ENCODE measurements around the gene FMN1.

The FMN1 gene

DNA sequence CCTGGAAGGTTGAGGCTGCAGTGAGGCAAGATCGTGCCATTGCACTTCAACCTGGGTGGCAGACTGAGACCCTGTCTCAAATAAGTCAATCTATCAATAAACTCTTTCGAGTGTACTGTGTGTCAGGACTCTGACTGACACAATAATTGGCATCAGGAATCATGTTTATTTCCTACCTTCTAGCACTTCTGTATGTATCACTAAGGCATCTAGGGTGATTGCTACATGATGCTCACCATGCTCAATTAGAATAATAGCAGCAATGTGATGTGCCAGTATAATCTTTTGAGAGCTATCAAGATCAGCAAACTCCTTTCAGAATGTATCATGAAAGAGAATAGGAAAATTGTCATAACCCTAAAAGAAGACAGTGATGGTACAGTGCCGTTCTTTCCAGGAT is 95.3 kb downstream of the FMN1 start:
- no peaks in the 10 kb centered on the region for H3K36me3 ChIP-seq (ENCODE audit: insufficient read depth)
- H3K27me3 ChIP-seq (ENCODE audit: insufficient read depth, low read depth) = no peaks in the 10 kb centered on the region; the same call in 1 of the 2 replicates
- H3K4me3 ChIP-seq (IDR thresholded peaks at IDR 0.05; ENCODE audit: insufficient read depth, low read depth, low read length) = no peak overlapping the region
- H3K9ac ChIP-seq = no peak overlapping the region
- H3K4me1 ChIP-seq (ENCODE audit: low read depth, poor library complexity, severe bottlenecking) = peaks cover 6% of the 10 kb centered on the region
- H3K79me2 ChIP-seq (ENCODE audit: insufficient read depth, low read depth) = no peaks in the 10 kb centered on the region
- H3K4me2 ChIP-seq = no peak overlapping the region
- no peaks in the 10 kb centered on the region for H4K20me1 ChIP-seq (ENCODE audit: insufficient read depth)
- TF ChIP-seq, protein P1, sequence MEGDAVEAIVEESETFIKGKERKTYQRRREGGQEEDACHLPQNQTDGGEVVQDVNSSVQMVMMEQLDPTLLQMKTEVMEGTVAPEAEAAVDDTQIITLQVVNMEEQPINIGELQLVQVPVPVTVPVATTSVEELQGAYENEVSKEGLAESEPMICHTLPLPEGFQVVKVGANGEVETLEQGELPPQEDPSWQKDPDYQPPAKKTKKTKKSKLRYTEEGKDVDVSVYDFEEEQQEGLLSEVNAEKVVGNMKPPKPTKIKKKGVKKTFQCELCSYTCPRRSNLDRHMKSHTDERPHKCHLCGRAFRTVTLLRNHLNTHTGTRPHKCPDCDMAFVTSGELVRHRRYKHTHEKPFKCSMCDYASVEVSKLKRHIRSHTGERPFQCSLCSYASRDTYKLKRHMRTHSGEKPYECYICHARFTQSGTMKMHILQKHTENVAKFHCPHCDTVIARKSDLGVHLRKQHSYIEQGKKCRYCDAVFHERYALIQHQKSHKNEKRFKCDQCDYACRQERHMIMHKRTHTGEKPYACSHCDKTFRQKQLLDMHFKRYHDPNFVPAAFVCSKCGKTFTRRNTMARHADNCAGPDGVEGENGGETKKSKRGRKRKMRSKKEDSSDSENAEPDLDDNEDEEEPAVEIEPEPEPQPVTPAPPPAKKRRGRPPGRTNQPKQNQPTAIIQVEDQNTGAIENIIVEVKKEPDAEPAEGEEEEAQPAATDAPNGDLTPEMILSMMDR (conservative IDR thresholded peaks at IDR 0.05; ENCODE audit: low read depth, low read length) = no peak
- no peak overlapping the region for H3K27ac ChIP-seq
- H2AFZ ChIP-seq (ENCODE audit: low read depth) = no peak overlapping the region

DNA sequence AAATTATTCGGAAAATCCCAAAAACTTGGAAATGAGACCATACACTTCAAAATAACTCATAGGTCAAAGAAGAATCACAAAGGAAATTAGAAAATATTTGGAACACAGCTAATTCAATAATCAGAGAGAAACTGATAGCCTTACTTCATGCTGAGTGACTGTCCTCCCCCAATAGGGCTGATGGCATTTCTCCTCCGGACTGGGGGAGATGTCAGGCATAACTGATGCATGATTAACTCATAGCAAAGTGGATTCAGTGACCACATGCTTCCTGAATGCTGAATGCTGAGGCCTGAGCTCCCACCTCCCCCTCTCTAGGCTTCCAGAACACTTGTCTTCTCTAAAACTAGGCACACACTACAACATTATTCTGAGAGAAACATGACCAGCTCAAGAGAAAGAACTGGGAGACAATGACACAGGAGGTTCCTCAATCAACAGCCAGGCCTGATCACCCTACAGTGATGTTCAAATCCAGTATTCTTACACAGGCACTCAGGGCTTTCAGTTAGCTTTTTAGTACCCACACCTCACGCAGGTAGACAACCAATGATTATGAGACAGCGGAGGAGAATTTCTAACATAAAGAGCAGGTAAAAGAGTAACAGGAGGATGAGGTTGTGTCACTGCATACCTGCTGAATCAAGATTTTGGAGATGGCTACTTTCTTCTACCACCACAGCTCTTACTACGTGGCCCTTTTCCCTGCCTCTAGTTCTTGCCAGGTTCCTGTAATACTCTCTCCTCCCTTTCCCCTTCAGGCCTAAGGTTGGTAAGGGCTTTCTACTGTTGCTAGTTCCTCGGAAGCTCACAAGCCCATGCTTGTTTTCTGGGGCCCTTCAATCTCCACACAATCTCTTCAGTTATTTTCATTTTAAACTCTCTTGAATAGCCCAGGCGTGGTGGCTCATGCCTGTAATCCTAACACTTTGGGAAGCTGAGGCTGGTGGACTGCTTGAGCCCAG is 96.1 kb downstream of the FMN1 start:
- TF ChIP-seq, protein P1 (conservative IDR thresholded peaks at IDR 0.05; ENCODE audit: low read depth, low read length) = no peak
- Histone ChIP-seq H4K20me1 (ENCODE audit: insufficient read depth) (no peaks in the 10 kb centered on the region), H3K27ac (no peak overlapping the region)

DNA sequence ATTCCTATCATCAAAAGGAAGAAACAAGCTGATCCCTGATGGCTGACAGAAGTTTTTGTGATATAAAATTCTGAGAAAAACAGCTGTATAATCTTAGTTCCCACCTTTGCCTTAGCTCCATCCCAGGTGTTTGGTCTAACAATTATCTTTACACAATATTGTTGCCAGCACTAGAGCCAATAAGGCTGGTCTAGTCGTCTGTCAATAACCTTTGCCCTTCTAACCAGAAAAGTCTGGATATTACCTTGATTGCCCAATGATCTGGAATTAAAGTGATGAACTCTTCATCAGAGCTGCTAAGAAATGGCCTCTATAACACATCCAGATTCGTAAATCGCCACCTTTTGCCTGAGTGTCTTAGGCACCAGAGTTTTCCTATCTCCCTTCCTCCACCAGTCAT is 98.4 kb downstream of the FMN1 start:
- TF ChIP-seq, protein P1 (conservative IDR thresholded peaks at IDR 0.05; ENCODE audit: low read depth, low read length) = no peak

More for the DNA sequence above, 96.1 kb downstream of the FMN1 start:
- no peak overlapping the region for H3K4me2 ChIP-seq
- H3K9ac ChIP-seq = no peak overlapping the region
- H3K27me3 ChIP-seq (ENCODE audit: insufficient read depth, low read depth) = no peaks in the 10 kb centered on the region; the same call in 1 of the 2 replicates
- H3K4me3 ChIP-seq (IDR thresholded peaks at IDR 0.05; ENCODE audit: insufficient read depth, low read depth, low read length) = no peak overlapping the region
- no peaks in the 10 kb centered on the region for H3K79me2 ChIP-seq (ENCODE audit: insufficient read depth, low read depth)
- H2AFZ ChIP-seq (ENCODE audit: low read depth) = no peak overlapping the region
- H3K36me3 ChIP-seq (ENCODE audit: insufficient read depth) = no peaks in the 10 kb centered on the region
- no peaks in the 10 kb centered on the region for H3K4me1 ChIP-seq (ENCODE audit: low read depth, poor library complexity, severe bottlenecking)

DNA sequence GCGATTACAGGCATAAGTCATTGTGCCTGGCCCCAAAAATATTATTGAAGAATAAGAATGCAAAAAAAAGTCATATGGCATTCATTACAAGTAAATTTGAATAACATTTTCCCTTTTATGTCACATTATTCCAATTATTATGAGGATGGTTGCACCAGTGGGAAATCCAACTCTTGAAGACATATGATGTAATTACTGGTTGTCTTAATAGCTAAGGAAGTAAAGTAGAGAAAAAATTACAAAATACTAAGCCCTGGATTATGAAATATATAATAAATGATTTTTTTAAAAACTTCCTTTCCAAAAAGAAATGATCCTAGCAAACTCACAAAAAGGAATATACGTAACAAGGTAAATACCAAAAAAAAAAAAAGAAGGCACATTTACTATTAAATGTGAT is 98.9 kb downstream of the FMN1 start:
- no peak overlapping the region for H3K9ac ChIP-seq
- no peaks in the 10 kb centered on the region for H3K36me3 ChIP-seq (ENCODE audit: insufficient read depth)
- H3K27me3 ChIP-seq (ENCODE audit: insufficient read depth, low read depth) = no peaks in the 10 kb centered on the region; the same call in 1 of the 2 replicates
- no peak overlapping the region for H3K4me2 ChIP-seq
- H3K79me2 ChIP-seq (ENCODE audit: insufficient read depth, low read depth) = no peaks in the 10 kb centered on the region
- no peak overlapping the region for H3K27ac ChIP-seq
- no peaks in the 10 kb centered on the region for H4K20me1 ChIP-seq (ENCODE audit: insufficient read depth)
- H3K4me1 ChIP-seq (ENCODE audit: low read depth, poor library complexity, severe bottlenecking) = peaks cover 7% of the 10 kb centered on the region
- no peak overlapping the region for H2AFZ ChIP-seq (ENCODE audit: low read depth)
- no peak overlapping the region for H3K4me3 ChIP-seq (IDR thresholded peaks at IDR 0.05; ENCODE audit: insufficient read depth, low read depth, low read length)
- TF ChIP-seq, protein P1 (conservative IDR thresholded peaks at IDR 0.05; ENCODE audit: low read depth, low read length) = no peak

More for the DNA sequence above, 98.4 kb downstream of the FMN1 start:
- H3K4me1 ChIP-seq (ENCODE audit: low read depth, poor library complexity, severe bottlenecking) = peaks cover 2% of the 10 kb centered on the region
- no peak overlapping the region for H3K4me2 ChIP-seq
- H3K9ac ChIP-seq = no peak overlapping the region
- no peak overlapping the region for H3K4me3 ChIP-seq (IDR thresholded peaks at IDR 0.05; ENCODE audit: insufficient read depth, low read depth, low read length)
- H3K36me3 ChIP-seq (ENCODE audit: insufficient read depth) = no peaks in the 10 kb centered on the region
- no peaks in the 10 kb centered on the region; the same call in 1 of the 2 replicates for H3K27me3 ChIP-seq (ENCODE audit: insufficient read depth, low read depth)
- no peak overlapping the region for H3K27ac ChIP-seq
- H3K79me2 ChIP-seq (ENCODE audit: insufficient read depth, low read depth) = no peaks in the 10 kb centered on the region
- H4K20me1 ChIP-seq (ENCODE audit: insufficient read depth) = no peaks in the 10 kb centered on the region
- no peak overlapping the region for H2AFZ ChIP-seq (ENCODE audit: low read depth)
